GM21515 (cell line): Measurements from ENCODE around the gene NUP133.
A peak's percentile ranks its signal among the peaks of the same experiment; 100 is the strongest.
"Not testable (repeated sequence)": the region's sequence is repeated elsewhere in the genome, so short reads cannot be mapped to it uniquely, and the experiment has no call there.

ENCODE experiments used
- ATAC-seq: cut with Tn5 transposase; IDR thresholded peaks from one replicate; pipeline ENCODE4 v1.9.1; 2021; ENCODE audit not compliant: unreplicated experiment

The NUP133 gene

GRCh38 chr1:229509576-229509975 is 1.4 kb upstream of the NUP133 start:
- ATAC-seq = no peak

GRCh38 chr1:229508823-229509337 is 739 bp upstream of the NUP133 start:
- ATAC-seq = no peak

GRCh38 chr1:229507502-229507901 is 639 bp downstream of the NUP133 start:
- peak; percentile 8 for ATAC-seq

GRCh38 chr1:229506633-229507032 is 1.5 kb downstream of the NUP133 start:
- ATAC-seq = no peak

GRCh38 chr1:229495782-229496181 is 12.4 kb downstream of the NUP133 start:
- ATAC-seq = no peak

- no peak for ATAC-seq
Observed at GRCh38 chr1:229487181-229487580, 21.0 kb downstream of the NUP133 start.

- no peak for ATAC-seq
Observed at GRCh38 chr1:229485318-229485717, 22.8 kb downstream of the NUP133 start.

GRCh38 chr1:229482511-229482910 is 25.6 kb downstream of the NUP133 start:
- no peak for ATAC-seq

GRCh38 chr1:229480495-229480894 is 27.6 kb downstream of the NUP133 start:
- ATAC-seq = no peak

GRCh38 chr1:229479660-229480399 is 28.3 kb downstream of the NUP133 start:
- ATAC-seq = peak; percentile 69

- peak; percentile 70 for ATAC-seq
Observed at GRCh38 chr1:229478852-229479251, 29.3 kb downstream of the NUP133 start.

- not testable (repeated sequence) for ATAC-seq
Observed at GRCh38 chr1:229475859-229476258, 32.3 kb downstream of the NUP133 start.

- no peak for ATAC-seq
Observed at GRCh38 chr1:229474509-229474908, 33.6 kb downstream of the NUP133 start.

- ATAC-seq = no peak
Observed at GRCh38 chr1:229471175-229471574, 37.0 kb downstream of the NUP133 start.

GRCh38 chr1:229470406-229471043 is 37.6 kb downstream of the NUP133 start:
- ATAC-seq = no peak

- ATAC-seq = no peak
Observed at GRCh38 chr1:229466887-229467286, 41.3 kb downstream of the NUP133 start.

- no peak for ATAC-seq
Observed at GRCh38 chr1:229464672-229465071, 43.5 kb downstream of the NUP133 start.

GRCh38 chr1:229461032-229461668 is 47.0 kb downstream of the NUP133 start:
- ATAC-seq = no peak

GRCh38 chr1:229459815-229460214 is 48.3 kb downstream of the NUP133 start:
- no peak for ATAC-seq

- ATAC-seq = no peak
Observed at GRCh38 chr1:229457436-229457835, 50.7 kb downstream of the NUP133 start.

- no peak for ATAC-seq
Observed at GRCh38 chr1:229456016-229456415, 52.1 kb downstream of the NUP133 start.

GRCh38 chr1:229454056-229454455 is 54.1 kb downstream of the NUP133 start:
- no peak for ATAC-seq
